Activated naive CD4-positive, alpha-beta T cell treated with anti-CD3 and anti-CD28 coated beads, Interleukin-2, amount 10 ng/mL, durations not matched to agents 7 days and 5 days (primary cell): ENCODE measurements around the gene HSD11B2.

Source experiments
- CTCF ChIA-PET: fragments of 350-600 bp; sonication (Branson Sonifier 250); formaldehyde crosslinking; loops from one replicate; lab custom pipeline; 2021; ENCODE audit warnings: antibody characterized with exemption; lab: Charles Lee
- DNase-seq: peaks from one replicate; pipeline ENCODE4 v3.0.0-alpha.2; 2020
- H3K27ac Mint-ChIP-seq: one replicate; pipeline ENCODE4 v1.8.0; 2021; ENCODE audit warnings: mild to moderate bottlenecking, moderate library complexity, mixed read lengths
- H3K27me3 Mint-ChIP-seq: one replicate; pipeline ENCODE4 v1.8.0; 2021; ENCODE audit warnings: mild to moderate bottlenecking, mixed read lengths
- H3K36me3 Mint-ChIP-seq: one replicate; pipeline ENCODE4 v1.8.0; 2021; ENCODE audit warnings: mixed read lengths
- H3K4me1 Mint-ChIP-seq: one replicate; pipeline ENCODE4 v1.8.0; 2021; ENCODE audit warnings: mixed read lengths
- H3K4me3 Mint-ChIP-seq: one replicate; pipeline ENCODE4 v1.8.0; 2021; ENCODE audit warnings: mild to moderate bottlenecking, moderate library complexity, mixed read lengths
- H3K9me3 Mint-ChIP-seq: one replicate; pipeline ENCODE4 v1.8.0; 2021; ENCODE audit warnings: mixed read lengths

The HSD11B2 gene

DNA sequence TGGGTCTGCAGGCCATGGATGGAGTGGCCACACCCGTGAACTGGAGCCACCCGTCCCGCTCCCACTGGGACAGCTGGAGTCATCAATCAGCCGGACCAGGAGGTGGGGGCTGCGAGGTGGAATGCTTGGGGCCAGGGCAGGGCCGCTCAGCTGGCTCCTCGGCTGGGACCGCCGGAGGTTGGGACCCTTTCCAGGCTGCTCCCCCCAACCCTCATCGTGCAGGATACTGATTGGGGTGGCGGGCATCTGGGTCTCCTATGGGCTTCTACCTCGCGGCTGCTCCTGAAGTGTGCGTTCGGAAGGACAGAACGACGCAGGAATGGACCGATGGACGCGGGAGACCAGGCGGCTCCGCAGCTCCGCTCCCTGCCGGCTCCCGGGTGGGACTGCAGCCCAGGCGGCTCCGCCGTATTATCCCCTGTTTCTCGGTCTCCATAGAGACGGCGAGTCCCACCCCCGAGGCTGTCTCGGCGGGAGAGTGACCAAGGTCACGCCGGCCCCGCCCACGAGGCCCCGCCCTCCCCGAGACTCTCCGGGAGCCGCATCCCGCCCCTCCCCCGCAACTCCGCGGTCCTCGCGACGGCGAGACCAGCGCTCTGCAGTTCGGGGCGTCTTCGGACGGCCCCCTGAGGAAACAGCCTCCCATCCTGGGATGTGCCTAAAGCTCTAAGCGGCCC, 37.7 kb upstream of the HSD11B2 start, which contains the start of gene TPPP3:
Gene TPPP3 (minus strand): TSS at position 388 of the 677 bp plus-strand sequence. CDS start 2,387 bp downstream, outside the sequence.
- H3K27me3 Mint-ChIP-seq = peaks cover 91% of the 10 kb centered on the region
- H3K4me3 Mint-ChIP-seq = no peak within 1 kb of the TSS
- no peaks in the 10 kb centered on the region for H3K9me3 Mint-ChIP-seq
- CTCF ChIA-PET = interaction anchor here (1.0 to 1.8 kb wide), 6 partner anchors 9 to 195 kb away, joined by 3 to 6 read pairs (median 3); no protein-coding TSS in a partner anchor
- DNase-seq = peak; percentile 58
- no peak within 1 kb of the TSS for H3K27ac Mint-ChIP-seq
- no peaks in the 10 kb centered on the region for H3K36me3 Mint-ChIP-seq
- peaks cover 10% of the 10 kb centered on the region for H3K4me1 Mint-ChIP-seq

- Mint-ChIP-seq H3K4me1 (peaks cover 10% of the 10 kb centered on the region), H3K4me3 (no peak overlapping the region), H3K27ac (no peak overlapping the region), H3K27me3 (peaks cover 86% of the 10 kb centered on the region), H3K9me3 (no peaks in the 10 kb centered on the region), H3K36me3 (no peaks in the 10 kb centered on the region)
- DNase-seq = no peak
- CTCF ChIA-PET = interaction anchor here (1.0 to 1.8 kb wide), 5 partner anchors 9 to 196 kb away, joined by 3 to 6 read pairs (median 3); no protein-coding TSS in a partner anchor
Measured at GRCh38 chr16:67393788-67394154, 37.1 kb upstream of the HSD11B2 start.

DNA sequence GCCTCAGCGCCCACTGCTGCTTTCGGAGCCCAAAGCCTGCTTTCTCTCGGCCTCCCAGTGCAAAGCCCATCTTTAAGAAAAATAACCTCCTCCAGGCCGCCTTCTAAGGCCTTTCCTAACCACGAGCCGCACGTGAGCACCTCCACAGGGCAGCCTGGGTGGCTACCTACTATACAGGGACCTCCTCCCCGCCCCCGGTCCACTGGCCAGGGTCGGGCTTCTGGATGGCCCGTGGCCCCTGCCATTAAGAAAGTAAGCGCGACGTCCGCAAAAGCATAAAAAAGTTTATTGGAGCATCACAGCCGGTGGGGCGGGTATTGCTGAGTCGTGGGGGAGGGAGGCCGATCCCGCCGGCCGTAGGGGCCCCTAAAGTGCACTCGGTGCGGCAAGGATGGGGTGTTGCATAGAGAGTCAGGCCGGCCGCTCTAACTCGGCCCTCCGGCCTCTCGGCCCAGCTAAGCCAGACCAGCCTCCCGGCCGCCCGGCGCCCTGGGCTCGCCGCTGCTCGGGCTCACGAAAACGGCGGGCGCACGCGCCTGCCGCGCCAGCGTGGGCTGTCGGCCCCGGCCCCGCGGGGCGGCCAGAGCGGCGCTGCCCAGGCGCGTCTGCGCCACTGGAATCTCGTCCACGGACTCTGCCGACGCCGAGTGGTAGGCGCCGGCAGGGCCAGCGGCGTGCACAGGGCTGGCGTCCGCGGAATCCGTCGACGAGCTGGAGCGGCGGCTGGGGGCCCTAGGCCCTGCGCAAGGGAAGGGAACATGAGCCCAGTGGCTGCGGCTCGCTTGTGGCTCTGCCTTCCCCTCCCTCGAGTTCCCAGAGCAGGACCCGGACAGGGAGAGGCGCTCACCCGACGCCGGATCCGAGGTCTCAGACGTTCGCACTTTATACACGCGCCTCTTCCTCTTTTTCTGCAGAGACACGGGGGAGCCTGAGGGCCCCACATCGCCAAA, 36.5 kb upstream of the HSD11B2 start:
- no peaks in the 10 kb centered on the region for H3K9me3 Mint-ChIP-seq
- H3K27me3 Mint-ChIP-seq = peaks cover 84% of the 10 kb centered on the region
- CTCF ChIA-PET = interaction anchor here (1.0 to 1.3 kb wide), 3 partner anchors 113 to 196 kb away, joined by 3 read pairs; no protein-coding TSS in a partner anchor
- H3K4me1 Mint-ChIP-seq = peaks cover 10% of the 10 kb centered on the region
- H3K36me3 Mint-ChIP-seq = no peaks in the 10 kb centered on the region
- H3K4me3 Mint-ChIP-seq = no peak overlapping the region
- DNase-seq = no peak
- H3K27ac Mint-ChIP-seq = no peak overlapping the region

DNA sequence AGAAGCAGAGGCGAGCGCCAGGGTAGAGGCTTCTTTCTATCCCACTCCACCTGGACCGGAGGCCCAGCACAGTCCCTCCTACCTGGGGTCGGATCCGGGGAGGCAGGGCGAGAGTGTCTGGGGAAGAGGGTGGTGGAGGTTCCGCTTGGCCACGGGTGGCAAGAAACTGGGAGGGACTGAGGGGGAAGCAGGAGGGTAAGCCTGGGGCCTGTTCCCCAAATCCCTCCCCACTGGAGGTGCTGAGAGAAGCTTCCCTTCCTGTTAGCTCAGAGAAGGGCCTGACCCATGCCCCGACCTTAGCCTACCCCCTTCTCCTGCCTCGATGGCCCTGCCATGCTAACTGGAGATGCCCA, 35.8 kb upstream of the HSD11B2 start:
- Mint-ChIP-seq H3K27me3 (peaks cover 84% of the 10 kb centered on the region), H3K27ac (no peak overlapping the region), H3K36me3 (no peaks in the 10 kb centered on the region), H3K9me3 (no peaks in the 10 kb centered on the region), H3K4me3 (no peak overlapping the region), H3K4me1 (peaks cover 10% of the 10 kb centered on the region)
- CTCF ChIA-PET = interaction anchor here (1.3 kb wide), 1 partner anchor 117 kb away, joined by 3 read pairs; no protein-coding TSS in a partner anchor
- no peak for DNase-seq

GRCh38 chr16:67395458-67396158, 35.3 kb upstream of the HSD11B2 start:
- Mint-ChIP-seq H3K36me3 (no peaks in the 10 kb centered on the region), H3K27me3 (peaks cover 84% of the 10 kb centered on the region), H3K27ac (no peak overlapping the region), H3K4me1 (peaks cover 10% of the 10 kb centered on the region), H3K4me3 (no peak overlapping the region), H3K9me3 (no peaks in the 10 kb centered on the region)
- no peak for DNase-seq
- CTCF ChIA-PET = interaction anchor here (0.8 to 1.3 kb wide), 2 partner anchors 117 to 136 kb away, joined by 3 read pairs; no protein-coding TSS in a partner anchor

DNA sequence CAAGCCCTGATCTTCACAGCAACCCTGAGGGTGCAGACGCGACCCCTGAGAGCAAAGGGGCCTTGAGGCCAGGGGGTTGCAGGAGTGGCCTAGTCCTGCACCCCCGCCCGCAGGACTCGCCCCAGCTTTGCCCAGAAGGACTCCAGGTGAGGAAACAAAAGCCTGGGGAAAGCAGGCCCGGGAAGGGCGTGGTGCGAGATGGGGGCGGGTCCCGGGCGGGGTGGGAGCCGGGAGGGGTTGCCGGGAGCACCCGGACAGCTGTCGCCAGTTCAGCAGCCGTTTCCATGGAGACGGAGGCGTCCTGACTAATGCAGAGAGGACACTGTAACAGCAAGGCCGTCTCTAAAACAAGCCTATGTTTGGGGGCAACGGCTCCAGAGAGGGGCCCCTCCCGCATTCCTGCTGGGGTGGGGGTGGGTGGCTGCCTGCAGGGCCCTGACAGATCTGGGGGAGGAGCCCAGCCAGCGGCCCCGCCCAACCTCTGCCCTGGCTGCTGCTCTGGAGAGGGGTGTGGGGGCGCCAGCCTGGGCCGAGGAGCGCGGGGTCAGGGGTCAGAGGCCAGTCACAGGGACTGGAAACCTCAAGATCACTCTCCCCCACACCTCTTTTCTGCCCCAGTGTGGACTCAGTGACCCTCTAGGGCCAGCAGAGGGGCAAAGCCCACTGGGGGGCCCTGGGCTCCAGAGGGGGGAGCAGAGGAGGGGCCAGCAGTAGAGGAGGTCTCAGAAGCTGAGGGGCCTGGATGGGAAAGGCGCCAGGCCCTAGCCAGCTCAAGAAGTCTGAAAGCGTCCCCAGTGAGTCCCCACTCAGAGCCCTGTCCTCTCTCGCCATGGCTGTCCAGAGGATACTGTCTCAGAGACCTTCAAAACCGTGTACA, 34.5 kb upstream of the HSD11B2 start:
- no peak overlapping the region for H3K4me3 Mint-ChIP-seq
- no peak overlapping the region for H3K27ac Mint-ChIP-seq
- CTCF ChIA-PET = interaction anchor here (0.8 to 1.0 kb wide), 2 partner anchors 115 to 136 kb away, joined by 3 to 5 read pairs; no protein-coding TSS in a partner anchor
- no peak for DNase-seq
- no peaks in the 10 kb centered on the region for H3K36me3 Mint-ChIP-seq
- peaks cover 10% of the 10 kb centered on the region for H3K4me1 Mint-ChIP-seq
- H3K9me3 Mint-ChIP-seq = no peaks in the 10 kb centered on the region
- H3K27me3 Mint-ChIP-seq = peaks cover 84% of the 10 kb centered on the region

- DNase-seq = no peak
- no peaks in the 10 kb centered on the region for H3K36me3 Mint-ChIP-seq
- peaks cover 84% of the 10 kb centered on the region for H3K27me3 Mint-ChIP-seq
- no peaks in the 10 kb centered on the region for H3K9me3 Mint-ChIP-seq
- CTCF ChIA-PET = interaction anchor here (1.0 to 2.8 kb wide), 3 partner anchors 15 to 119 kb away, joined by 3 to 16 read pairs (median 5); partner anchors contain the start of gene PLEKHG4
- peaks cover 10% of the 10 kb centered on the region for H3K4me1 Mint-ChIP-seq
- H3K4me3 Mint-ChIP-seq = no peak overlapping the region
- no peak overlapping the region for H3K27ac Mint-ChIP-seq
Measured at GRCh38 chr16:67397036-67397801, 33.7 kb upstream of the HSD11B2 start.

DNA sequence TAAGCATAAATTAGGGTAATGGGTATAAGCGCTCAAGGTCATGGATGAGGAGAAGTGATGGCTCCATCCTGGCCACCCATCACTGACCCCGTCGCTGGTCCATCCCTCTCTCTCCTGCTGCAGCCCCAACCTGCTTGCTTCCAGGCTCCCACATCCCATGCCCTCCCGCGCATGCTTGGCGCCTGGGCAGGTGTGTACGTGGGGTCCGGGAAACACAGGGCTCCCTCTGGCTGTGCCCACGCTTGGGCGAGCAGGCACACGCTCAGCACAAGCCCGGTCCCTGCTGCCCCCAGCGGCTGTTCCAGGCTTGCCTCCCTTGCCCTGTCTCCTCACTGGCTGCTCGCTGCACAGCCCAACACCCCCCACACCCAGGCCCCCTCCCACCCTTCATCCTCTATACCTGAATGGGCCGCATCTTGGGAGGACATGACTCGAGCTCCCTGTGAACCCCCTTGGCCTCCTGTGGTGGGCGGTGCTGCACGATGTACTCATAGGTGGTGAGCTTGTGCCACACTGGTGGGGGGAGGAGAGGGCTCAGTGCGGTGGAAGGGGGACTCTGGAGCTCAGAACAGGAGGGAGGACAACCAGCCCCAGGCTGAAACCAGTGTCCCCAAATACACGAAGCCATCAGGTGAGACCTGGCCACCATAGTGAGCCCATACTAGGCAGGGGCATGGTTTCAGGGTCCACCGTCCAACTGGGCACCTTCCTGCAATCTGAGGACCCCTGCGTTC, 32.9 kb upstream of the HSD11B2 start:
- Mint-ChIP-seq H3K27ac (no peak overlapping the region), H3K36me3 (no peaks in the 10 kb centered on the region), H3K27me3 (peaks cover 81% of the 10 kb centered on the region), H3K9me3 (no peaks in the 10 kb centered on the region), H3K4me1 (peaks cover 8% of the 10 kb centered on the region), H3K4me3 (no peak overlapping the region)
- CTCF ChIA-PET = interaction anchor here (1.0 to 4.7 kb wide), 5 partner anchors 9 to 138 kb away, joined by 3 to 27 read pairs (median 16); partner anchors contain the start of gene PLEKHG4
- DNase-seq = no peak

GRCh38 chr16:67398546-67399217, 32.2 kb upstream of the HSD11B2 start:
- DNase-seq = no peak
- Mint-ChIP-seq H3K27me3 (peaks cover 78% of the 10 kb centered on the region), H3K27ac (no peak overlapping the region), H3K4me1 (peaks cover 6% of the 10 kb centered on the region), H3K36me3 (no peaks in the 10 kb centered on the region), H3K9me3 (no peaks in the 10 kb centered on the region), H3K4me3 (no peak overlapping the region)
- CTCF ChIA-PET = interaction anchor here (1.0 to 4.7 kb wide), 11 partner anchors 9 to 138 kb away, joined by 3 to 27 read pairs (median 4); partner anchors contain the start of gene PLEKHG4

DNA sequence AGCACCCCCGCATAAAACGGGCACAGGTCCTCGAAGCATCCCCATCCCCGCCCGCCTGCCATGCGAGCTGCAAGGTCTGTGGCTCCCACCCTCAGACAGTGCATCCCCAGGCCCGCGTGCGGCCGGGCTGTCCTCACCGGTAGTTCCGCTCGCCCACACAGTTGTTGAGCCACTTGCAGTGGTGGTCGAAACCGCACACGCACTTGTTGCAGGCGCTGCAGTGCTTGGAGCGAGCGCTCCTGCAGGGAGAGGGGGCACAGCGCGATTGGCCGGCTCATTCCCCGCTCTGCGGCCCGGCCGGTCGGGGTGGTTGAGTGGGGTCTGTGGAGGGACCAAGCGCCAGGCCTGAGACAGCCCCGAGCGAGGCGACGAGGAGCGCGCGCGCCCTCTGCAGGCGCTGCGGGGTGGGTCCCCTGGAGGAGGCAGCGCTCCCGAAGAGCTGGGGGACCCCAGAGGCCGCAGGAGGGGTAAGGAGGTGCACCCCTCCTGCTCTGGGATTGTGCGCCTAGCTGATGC, 31.6 kb upstream of the HSD11B2 start:
- Mint-ChIP-seq H3K27me3 (peaks cover 75% of the 10 kb centered on the region), H3K4me3 (no peak overlapping the region), H3K27ac (no peak overlapping the region), H3K9me3 (no peaks in the 10 kb centered on the region), H3K36me3 (no peaks in the 10 kb centered on the region), H3K4me1 (peaks cover under 1% of the 10 kb centered on the region)
- DNase-seq = peak; percentile 58
- CTCF ChIA-PET = interaction anchor here (0.7 to 4.7 kb wide), 20 partner anchors 10 to 447 kb away, joined by 3 to 27 read pairs (median 4); partner anchors contain the start of gene PLEKHG4
